22Rv1 (cell line): Measurements from ENCODE around the gene SERPINB3.
"Not testable (repeated sequence)": the region's sequence is repeated elsewhere in the genome, so short reads cannot be mapped to it uniquely, and the experiment has no call there.

Source experiments
- CTCF ChIP-seq: fragments of 450-650 bp; IDR thresholded peaks from 2 replicates; pipeline ENCODE4 v1.5.1; 2017; ENCODE audit warnings: mild to moderate bottlenecking
- ZFX ChIP-seq: fragments of 450-650 bp; IDR thresholded peaks from 2 replicates; pipeline ENCODE4 v1.6.1; 2017; ENCODE audit warnings: antibody characterized with exemption, borderline replicate concordance

GRCh38 chr18:63644142-63644541 is 17.6 kb downstream of the SERPINB3 start, which contains the start of gene SERPINB4:
- not testable (repeated sequence) for TF ChIP-seq CTCF, ZFX
